C4-2B (cell line): ENCODE measurements around the gene TBC1D22A.

ENCODE experiments used
- ZFX ChIP-seq: fragments of 450-650 bp; IDR thresholded peaks from 2 replicates; pipeline ENCODE4 v1.6.1; 2017
- TF ChIP-seq, protein P1 (sequence below): fragments of 450-650 bp; conservative IDR thresholded peaks from 2 replicates; pipeline ENCODE4 v1.5.1; 2017; ENCODE audit warnings: mild to moderate bottlenecking

DNA sequence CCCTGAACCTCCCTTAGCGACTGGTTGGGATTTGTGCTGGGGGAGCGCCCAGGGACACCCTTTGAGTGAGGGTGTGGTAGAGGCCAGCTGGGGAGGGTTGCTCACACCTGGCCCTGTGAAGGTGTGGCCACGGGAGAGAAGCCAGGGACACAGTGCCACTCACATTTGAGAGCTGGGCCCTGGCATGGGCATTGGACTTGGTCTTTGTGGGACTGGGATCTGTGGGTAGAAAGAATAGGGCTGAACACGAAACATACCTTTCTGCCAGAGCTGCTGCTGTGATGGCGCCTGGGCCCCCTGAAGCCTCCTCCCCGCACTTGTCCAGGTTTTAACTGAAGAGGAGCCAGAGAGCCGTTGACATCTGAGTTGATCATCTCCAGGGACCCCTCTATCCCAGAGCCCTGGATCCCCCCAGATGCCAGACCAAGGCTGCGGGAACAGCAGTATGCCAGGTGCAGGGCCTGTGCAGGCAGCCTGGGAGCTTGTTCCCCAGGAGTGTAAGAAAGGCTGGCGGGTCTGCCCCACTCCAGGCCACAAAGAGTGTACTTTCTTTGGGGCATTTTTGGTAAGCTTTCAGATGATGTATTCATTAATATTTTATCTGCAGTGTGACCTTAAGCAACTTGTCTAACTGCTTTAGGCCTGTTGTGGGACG lies 284.1 kb downstream of the TBC1D22A start:
- TF ChIP-seq, protein P1, sequence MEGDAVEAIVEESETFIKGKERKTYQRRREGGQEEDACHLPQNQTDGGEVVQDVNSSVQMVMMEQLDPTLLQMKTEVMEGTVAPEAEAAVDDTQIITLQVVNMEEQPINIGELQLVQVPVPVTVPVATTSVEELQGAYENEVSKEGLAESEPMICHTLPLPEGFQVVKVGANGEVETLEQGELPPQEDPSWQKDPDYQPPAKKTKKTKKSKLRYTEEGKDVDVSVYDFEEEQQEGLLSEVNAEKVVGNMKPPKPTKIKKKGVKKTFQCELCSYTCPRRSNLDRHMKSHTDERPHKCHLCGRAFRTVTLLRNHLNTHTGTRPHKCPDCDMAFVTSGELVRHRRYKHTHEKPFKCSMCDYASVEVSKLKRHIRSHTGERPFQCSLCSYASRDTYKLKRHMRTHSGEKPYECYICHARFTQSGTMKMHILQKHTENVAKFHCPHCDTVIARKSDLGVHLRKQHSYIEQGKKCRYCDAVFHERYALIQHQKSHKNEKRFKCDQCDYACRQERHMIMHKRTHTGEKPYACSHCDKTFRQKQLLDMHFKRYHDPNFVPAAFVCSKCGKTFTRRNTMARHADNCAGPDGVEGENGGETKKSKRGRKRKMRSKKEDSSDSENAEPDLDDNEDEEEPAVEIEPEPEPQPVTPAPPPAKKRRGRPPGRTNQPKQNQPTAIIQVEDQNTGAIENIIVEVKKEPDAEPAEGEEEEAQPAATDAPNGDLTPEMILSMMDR, result no peak
- TF ChIP-seq ZFX, result no peak
